Stimulated activated CD8-positive, alpha-beta memory T cell treated with anti-CD3 and anti-CD28 coated beads, Interleukin-12 subunit alpha, Interleukin-12 subunit beta, amount 100 ng/mL, for 4 hours (primary cell): ENCODE results near the gene FRMD1.

Source experiments
- DNase-seq: peaks from one replicate; pipeline ENCODE4 v3.0.0-alpha.2; 2020; ENCODE audit warnings: low read depth

FRMD1 gene

GRCh38 chr6:168025831-168026710 is 52.9 kb downstream of the FRMD1 start:
- DNase-seq = no peak

DNA sequence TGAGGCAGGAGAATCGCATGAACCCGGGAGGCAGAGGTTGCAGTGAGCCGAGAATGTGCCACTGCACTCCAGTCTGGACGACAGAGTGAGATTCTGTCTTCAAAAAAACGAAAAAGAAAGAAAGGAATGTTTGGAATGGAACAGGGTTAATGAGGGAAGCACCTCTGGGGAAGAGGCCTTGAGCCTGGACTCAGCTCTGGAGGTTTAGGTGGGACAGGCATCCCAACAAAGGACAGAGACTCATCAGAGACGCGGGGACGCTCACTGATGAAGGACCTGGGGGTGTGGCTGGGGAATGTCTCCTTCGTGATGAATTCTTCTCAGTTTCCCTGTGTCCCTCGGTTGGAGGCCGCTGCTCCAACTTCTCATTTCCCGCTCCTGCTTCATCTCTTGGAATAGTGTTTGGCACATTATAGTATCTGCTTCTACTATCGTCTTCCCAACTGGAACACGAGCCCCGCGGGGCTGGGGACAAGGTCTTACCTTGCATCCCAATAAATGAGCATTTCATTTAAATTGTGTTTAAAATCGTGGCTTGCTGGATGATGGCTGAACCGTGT is 54.0 kb downstream of the FRMD1 start:
- no peak for DNase-seq

DNA sequence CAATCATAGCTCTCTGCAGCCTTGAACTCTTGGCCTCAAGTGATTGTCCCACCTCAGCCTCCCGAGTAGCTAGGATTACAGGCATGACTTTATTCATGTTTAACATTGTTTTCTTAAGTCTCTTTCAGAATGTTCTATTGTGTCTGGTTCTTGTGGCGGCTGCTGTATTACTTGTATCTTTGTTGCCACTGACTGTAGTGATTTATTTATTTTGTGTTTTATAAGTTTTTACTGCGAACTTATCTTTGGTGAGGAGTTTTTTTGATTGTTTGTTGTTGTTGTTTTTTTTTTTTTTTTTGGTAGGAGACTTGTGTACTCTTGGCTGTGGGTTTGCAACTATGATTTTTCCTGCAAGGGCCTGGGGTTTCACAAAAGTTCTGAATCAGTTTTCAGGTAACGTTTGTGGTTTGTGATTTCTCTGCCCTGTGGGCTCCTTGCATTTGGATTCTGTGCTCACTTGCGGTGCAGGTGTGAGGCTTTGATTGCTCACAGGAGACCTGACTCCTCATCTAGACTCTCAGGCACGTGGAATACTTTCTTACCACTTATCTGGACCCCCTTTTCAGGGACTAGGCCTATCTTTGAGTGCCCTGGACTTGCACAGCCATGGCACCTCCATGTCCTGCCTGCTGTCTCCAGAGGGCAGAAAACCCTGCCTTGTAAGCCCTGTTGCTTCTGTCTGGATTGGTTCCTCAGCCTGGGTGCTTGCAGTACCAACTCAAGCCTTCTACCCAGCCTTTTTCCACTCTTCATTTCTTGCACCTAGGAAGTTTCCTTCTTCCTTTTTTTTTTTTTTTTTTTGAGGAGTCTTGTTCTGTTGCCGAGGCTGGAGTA is 56.3 kb downstream of the FRMD1 start:
- no peak for DNase-seq

DNA sequence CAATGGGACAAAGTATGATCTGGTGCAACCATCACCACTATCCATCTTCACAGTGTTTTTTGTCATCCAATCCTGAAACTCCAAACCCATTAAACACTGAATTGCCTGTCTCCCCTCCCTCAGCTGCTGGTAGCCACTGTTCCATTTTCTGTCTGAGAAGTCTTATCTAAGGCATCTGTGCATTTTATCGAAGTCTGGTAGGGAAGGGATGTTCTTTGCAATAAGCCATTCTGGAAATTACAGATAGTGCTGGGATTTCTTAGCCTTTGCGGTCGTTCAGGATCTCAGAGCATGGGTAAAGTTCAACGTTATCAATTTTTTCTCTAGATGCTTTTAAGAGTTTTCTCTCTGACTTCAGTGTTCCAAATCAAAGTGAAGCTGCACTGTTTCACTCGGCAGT is 57.4 kb downstream of the FRMD1 start:
- DNase-seq = no peak

GRCh38 chr6:168020242-168020641 is 58.8 kb downstream of the FRMD1 start:
- DNase-seq = no peak

DNA sequence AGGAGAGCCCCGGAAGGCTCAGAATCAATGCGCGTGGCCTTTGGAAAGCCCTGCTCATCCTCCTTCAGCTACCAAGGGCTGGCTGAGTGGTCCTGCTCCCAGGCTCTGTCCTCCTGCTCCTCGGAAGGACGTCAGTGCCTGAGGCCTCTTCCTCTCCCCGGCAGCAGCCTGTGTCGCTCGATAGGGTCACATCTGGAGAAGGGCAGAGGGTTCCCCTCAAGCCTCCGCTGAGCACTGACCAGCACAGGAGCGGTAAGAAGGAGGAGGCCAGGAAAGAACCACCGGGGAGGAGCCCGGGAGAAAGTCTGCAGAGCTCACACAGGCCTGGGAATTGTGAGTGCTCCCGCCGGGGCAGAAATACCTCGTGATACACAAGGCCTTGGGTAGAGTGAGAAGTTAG is 60.3 kb downstream of the FRMD1 start:
- DNase-seq = no peak

- no peak for DNase-seq
These were observed 61.4 kb downstream of the FRMD1 start for GRCh38 chr6:168017629-168018028.

DNA sequence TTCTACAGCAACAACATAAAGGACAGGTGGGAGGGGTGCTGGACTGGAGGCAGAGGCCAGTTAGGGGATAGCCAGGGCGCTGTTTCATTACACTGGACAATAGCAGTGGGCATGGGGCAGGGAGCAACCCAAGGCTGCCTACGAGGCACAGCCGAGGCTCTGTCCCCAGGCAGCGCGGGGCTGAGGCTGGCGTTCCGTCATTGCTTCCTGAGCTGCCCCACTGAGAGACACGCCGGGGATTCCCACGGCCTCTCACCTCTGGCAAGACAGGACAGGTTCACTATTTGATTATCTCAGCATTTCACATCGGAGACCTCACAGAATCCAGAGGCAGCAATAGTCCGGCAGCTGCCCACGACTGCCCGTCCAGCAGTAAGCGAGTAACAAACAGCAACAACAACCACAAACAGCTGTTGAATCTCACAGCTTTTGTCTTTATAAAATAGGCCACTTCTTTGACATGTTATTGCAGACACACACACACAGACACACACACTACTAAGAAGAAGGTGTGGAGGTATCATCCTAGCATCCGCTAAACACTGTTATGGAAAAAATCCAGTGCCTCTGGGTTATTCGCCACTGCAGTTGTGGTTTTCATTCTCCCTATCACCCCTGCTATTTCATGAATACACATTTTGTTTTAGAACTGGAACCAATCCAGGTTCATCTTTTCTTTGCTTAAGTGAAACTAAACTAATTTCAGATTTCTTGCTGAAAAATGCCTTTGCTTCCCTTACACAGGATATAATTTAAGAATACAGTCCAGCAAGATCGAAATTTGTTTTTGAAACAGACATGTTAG is 62.1 kb downstream of the FRMD1 start:
- DNase-seq = no peak

DNA sequence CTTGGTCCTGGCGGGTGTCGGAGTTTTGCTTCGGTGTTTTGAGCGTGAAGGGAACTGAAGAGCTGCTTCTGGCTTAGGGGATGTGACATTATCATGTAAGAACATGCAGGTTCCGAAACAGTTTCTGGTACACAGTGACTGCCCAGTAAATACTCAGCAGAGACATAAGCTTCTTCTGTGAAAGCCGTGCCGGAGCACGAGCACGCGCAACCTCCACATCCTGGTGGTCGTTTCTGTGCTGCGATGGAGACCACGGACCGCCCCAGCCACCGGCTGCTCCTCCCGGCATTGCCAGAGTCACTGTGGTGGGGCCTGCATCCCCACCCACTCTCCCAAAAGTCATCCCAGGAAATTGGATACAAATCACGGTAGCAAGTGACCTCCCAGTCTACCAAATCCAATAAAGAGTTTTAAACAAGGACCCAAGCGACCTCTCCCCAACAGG is 62.8 kb downstream of the FRMD1 start:
- no peak for DNase-seq

DNA sequence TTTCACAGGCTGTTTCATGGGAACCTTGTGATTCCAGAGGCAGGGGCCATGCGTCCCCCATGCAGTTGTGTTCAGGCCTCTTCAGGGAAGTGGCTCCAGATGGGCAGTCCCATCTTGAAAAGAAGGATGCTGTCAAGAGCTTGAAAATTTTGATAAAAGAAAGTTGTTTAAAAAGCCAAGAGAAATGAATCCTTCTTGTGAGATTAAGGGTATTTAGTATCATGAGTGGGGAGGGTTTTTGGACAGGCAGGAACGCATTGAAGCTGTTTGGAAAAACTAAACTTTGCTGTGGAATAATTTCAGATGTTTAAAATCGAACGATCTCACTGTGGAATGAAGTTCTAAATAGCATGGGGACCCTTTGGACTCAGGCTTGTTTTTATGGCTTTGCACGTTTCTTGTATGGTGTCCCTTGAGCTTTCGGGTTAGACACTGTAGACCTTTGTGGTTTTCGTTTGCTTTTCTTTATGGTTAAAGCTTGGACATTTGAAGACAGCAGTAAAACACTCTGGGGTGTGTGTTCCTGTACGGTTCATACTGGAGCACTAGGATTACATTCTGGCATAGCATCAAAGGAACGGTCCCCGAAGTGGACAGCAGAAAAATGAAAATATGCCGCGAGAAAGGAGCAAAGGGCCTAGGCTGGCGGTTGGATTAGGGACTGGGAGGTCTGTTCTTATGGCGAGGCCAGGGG is 63.4 kb downstream of the FRMD1 start:
- no peak for DNase-seq

DNA sequence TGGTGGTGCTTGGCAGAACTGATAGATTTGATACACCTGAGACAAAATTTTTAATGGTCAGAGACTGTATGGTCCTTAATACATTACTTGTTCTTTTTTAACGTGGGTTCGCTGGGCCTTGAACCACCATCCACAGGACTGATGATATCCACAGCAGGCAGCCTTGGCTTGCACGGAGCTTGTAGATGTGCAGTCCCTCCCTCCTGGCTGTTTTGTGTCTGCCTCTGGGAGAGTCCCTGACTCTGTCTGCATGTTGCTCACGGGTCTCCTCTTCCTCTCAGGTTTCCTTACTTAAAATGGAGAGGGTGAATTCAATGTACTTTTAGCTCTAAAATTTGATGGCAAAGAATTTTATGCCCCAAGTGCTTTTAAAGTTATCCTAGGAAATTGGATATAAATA is 64.0 kb downstream of the FRMD1 start:
- DNase-seq = no peak

GRCh38 chr6:168014428-168014827 is 64.6 kb downstream of the FRMD1 start:
- no peak for DNase-seq

DNA sequence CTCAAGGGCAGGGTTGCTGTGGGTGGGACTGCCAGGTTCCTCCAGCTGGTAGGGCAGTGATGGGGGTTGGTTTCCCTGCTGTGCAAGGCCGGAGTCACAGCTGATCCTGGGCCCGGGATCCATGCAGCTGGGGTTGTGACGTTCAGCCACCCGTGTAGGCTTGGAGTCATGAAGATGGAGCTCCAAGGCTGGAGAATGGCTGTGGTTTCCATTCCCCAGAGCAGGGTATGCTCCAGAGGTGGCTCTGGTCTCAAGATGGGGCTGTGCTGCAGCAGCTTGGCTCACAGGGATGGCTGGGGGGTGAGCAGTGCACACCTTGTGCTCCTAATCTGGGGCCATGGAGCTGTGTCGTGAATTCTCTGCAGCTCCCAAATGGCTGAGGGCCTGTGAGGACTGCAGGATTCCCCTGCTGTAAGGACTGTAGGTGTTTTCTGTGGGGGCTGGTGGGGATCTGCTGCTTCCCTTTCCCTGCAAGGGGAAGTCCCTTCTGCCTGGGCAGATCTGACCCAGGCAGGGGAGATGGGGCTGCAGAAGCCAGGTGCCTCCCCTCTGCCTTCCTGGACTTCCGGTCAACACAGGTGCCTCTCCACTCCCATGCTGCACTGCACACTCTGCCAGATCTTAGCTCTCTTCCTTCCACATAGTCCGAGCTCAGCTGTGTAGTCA is 65.6 kb downstream of the FRMD1 start:
- DNase-seq = no peak

DNA sequence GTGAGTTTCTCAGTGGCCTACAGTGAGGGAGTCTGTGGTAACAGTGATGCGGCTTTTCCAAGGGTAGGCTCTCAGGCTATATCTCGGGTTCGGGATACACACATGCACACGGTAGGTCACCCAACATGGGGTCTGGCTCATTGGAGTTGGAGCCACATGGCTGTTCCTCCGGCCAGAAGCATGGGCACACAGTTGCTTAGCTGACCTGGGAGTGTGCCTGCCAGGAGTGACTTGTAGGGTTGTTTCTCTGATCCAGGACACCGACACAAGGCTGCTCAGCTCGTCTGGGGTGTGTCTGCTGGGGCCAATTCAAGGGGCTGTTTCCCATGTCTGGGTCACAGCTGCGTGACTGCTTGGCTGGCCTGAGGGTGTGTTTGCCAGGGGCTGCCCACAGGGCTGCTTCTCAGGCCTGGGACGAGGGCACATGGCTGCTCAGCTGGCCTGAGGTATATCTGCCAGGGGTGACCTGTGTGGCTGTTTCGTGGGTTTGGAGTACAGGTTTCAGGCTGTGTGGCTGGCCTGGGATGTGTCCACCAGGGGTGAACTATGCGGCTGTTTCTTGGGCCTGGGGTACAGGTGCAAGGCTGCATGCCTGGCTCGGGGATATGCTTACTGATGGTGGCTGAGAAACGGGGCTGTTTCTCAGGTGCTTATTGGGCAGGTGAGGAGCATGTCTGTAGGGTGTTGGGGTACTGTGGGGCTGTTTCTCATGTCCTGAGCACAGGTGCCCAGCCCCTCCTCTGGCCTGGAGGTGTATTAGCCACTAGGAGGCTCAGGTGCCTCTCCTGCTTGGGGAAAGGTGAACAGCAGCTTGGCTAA is 66.4 kb downstream of the FRMD1 start:
- no peak for DNase-seq

- DNase-seq = no peak
These were observed 67.7 kb downstream of the FRMD1 start for GRCh38 chr6:168011291-168011690.

DNA sequence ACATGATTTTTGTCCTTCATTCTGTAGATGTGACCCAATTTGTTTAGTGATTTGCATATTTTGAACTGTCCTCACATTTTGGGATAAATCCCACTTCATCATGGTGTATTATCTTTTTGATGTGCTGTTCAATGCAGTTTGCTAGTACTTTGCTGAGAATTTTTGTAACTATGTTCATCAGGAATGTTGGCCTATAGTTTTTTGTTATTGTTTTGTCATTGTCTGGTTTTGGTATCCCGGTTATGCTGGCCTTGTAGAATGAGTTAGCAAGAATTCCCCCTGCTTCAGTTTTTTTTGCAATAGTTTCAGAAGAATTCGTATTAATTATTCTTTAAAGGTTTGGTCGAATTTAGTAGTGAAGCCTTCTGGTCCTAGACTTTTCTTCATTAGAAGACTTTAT is 69.7 kb downstream of the FRMD1 start:
- DNase-seq = no peak

DNA sequence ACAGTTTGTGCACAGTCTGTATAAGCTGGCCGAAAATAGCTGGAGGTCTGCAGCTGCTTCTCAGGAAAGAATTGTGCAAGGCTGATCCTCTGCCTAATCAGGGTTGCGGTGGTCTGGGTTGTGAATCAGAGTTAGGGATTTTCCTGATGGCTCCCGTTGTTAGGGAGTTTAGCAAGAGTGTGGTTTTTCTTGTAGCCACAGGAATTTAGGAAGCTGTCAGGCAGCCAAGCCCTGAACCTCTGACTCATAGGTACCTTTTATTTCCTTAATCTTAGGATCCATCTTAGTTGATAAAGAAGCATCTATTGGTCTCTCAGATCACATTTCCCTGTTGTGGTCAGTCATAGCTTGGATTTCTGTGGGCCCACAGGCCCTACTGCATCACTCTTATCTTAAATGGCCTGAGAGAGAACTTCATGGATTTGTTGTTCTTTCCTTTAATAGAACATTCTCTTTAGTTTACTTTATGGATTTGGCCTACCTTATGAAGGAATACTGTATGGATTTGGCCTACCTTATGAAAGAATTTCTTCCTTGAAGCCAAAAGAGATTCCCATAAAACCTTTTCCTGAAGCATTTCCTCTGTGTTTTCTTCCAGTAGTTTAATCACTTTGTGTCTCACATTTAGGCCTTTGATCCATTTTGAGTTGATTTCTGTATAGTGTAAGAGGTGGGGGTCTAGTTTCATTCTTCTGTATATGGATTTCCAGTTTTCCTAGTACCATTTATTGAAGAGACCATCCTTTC is 71.2 kb downstream of the FRMD1 start:
- DNase-seq = no peak

DNA sequence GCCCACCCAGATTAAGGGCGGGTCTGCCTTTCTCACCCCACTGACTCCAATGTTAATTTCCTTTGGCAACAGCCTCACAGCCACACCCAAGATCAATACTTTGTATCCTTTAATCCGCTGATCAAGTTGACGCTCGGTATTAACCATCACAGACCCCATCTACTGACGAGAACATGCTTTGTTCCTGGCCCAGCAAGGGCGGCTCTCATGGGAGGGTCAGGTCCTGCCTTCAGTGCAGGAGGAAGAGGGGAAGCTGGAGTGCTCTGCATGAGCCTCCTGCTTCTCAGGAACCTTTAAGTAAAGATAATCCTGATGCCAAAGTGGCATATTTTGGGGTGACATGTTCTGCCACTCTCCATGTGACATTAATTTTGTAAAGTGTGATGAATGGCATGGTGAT is 73.2 kb downstream of the FRMD1 start:
- no peak for DNase-seq

- no peak for DNase-seq
These were observed 74.1 kb downstream of the FRMD1 start for GRCh38 chr6:168004945-168005344.
